22Rv1 (cell line): Measurements from ENCODE around the gene SLC1A1.
"Not testable (repeated sequence)": the region's sequence is repeated elsewhere in the genome, so short reads cannot be mapped to it uniquely, and the experiment has no call there.

Experiments
- H3K27ac ChIP-seq: fragments of 450-650 bp; 2 replicates; pipeline ENCODE4 v1.5.1; 2017
- ZFX ChIP-seq: fragments of 450-650 bp; IDR thresholded peaks from 2 replicates; pipeline ENCODE4 v1.6.1; 2017; ENCODE audit warnings: antibody characterized with exemption, borderline replicate concordance
- TF ChIP-seq, protein P1 (sequence below): fragments of 450-650 bp; IDR thresholded peaks from 2 replicates; pipeline ENCODE4 v1.5.1; 2017; ENCODE audit warnings: mild to moderate bottlenecking

The SLC1A1 gene

DNA sequence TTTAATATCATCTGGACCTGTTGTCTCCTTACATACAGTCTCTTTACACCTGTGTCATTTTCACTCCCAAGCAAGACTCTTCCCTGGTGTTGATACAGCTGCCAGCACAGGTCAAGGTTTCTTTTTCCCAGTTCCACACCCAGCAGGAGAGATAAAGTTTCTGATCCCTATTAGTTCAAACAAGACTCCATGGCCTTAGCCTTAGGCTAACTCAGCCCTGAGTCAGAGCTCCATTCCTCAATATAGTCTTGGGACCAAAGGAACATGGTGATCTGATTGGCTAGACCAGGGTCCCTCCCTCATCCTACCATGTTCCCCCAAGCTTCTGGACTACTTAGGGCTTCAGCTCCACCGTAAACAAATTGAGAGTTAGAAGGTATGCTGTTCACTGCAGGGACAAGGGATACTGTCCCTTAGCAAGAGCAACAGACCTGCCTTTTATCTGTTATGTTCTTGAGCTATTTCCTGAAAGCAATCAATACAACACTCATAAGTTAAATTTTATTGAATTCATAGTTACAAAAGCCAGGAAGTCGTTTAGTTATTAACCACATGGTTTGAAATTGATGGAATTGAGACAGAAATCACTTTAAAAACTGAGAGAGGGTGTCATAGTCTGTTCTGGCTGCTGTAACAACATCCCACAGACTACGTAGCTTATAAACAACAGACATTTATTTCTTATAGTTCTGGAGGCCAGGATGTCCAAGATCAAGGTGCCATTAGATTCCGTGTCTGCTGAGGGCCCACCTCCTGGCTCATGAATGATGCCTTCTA lies 20.5 kb downstream of the SLC1A1 start:
- TF ChIP-seq, protein P1, sequence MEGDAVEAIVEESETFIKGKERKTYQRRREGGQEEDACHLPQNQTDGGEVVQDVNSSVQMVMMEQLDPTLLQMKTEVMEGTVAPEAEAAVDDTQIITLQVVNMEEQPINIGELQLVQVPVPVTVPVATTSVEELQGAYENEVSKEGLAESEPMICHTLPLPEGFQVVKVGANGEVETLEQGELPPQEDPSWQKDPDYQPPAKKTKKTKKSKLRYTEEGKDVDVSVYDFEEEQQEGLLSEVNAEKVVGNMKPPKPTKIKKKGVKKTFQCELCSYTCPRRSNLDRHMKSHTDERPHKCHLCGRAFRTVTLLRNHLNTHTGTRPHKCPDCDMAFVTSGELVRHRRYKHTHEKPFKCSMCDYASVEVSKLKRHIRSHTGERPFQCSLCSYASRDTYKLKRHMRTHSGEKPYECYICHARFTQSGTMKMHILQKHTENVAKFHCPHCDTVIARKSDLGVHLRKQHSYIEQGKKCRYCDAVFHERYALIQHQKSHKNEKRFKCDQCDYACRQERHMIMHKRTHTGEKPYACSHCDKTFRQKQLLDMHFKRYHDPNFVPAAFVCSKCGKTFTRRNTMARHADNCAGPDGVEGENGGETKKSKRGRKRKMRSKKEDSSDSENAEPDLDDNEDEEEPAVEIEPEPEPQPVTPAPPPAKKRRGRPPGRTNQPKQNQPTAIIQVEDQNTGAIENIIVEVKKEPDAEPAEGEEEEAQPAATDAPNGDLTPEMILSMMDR, result no peak
- TF ChIP-seq ZFX, result no peak
- no peak overlapping the region for H3K27ac ChIP-seq

DNA sequence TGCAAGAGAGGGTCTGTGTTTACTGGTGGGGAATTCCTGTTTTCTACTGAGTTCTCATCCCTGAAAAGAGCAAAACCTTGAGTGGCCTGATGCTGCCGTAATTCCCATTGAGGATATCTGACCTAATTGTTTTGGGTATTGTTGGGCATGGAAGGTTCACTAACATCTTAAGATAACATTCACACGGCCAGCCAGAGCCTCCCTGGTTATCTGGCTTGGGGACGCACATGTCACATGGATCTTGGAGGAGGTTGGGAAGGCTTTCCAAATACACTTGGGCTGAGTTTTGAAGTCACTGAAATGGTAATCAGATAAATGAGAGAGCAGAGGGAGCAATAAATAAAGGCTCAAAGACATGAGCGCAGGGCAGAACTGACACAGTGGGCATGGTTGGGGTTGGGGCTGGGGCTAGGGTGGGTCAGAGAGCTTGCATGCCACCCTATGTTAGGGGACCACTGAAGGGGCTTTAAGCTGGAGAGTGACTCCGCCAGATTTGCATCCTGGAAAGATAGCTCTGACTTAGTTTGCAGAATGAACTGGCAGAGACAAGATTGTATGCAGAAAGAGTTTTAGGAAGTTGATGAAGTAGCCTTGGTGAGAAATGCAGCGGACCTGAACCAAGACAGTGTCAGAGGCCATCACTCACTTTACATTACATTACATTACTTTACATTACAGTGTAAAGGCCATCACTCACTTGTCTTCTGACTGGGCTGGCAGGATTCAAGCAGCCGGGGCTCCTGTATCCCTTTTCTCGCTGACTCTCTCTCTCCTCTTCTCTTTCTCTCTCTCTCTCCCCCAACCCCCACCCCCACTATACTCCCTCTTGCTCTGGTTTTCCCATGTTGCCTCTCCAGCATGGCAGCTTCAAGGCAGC lies 24.2 kb downstream of the SLC1A1 start:
- H3K27ac ChIP-seq, result no peak overlapping the region
- no peak for TF ChIP-seq ZFX
- TF ChIP-seq, protein P1, result no peak

DNA sequence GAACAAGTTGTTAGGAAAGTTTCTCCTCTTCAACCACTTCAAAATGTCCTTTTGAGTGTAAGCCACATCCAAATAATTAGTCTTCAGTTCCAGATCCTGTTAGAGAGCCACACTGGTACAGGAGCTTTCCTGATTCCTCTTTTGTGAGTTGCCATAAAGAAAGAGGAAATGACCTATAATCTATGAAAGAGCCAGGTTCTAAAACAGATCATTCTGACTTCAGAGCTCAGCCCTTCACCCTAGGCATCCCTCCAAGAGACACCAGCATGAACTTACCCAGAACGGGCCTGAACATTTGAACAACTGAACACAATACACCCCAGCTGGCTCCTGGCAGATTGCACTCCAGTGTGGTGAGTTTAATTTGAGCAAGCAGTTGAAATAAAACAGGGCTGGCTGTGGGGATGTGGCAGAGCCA lies 25.7 kb downstream of the SLC1A1 start:
- TF ChIP-seq, protein P1, result no peak
- H3K27ac ChIP-seq, result no peak overlapping the region

DNA sequence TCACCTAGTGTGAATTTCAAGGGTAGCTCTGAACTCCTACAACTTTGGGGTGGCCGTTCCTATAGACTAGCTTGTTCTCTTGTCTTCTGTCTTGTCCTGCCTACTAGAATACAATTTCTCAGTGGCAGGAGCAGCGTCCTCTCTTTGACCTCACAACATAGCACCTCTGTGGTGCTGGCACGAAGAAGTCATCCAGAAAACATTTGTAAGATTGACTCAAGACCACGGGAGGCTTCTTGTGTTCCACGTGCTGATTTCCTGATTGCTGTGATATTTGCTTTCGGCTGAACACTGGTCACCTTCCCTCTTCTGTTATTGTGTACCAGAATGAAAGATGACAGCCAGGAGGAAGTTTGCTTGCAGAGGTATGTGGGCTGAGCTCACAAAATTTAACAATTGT lies 27.0 kb downstream of the SLC1A1 start:
- TF ChIP-seq ZFX, result no peak
- TF ChIP-seq, protein P1, result no peak
- H3K27ac ChIP-seq, result no peak overlapping the region

DNA sequence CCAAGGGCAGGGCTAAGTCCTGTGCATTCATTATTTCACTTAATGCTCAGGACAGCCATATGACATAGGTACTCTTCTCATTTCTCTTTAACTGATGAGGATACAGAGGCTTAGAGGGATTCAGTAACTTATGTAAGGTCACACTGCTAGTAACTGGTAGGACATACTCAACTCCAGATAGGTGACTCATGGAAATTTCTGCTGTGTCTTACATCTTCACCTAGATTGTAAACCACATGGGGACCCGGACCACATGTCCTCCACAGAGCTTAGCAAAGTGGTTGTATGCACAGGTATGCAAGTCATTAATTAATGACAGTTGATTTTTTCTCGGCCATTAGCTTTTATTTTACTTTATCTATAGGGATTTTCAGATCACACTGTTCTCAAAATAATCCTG lies 29.3 kb downstream of the SLC1A1 start:
- TF ChIP-seq ZFX, result no peak
- no peak overlapping the region for H3K27ac ChIP-seq

DNA sequence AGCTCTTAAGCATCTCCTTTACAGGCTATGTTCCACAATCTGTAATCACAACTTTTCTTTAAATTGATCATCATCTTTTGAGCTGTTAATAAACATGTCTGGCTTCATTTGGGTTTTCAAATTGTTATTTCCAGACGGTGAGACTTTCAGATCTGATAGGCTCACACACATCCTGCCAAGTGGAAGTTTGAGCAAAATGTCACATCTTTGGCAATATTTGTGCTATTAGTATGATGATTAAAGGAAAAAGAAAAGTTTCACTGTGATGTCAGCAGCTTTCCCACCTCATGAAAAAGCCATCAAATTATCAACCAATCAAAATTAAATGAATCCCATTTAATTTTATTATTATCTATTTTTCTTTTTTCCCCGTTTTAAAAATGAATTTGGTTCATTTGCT lies 29.8 kb downstream of the SLC1A1 start:
- TF ChIP-seq, protein P1, result no peak
- no peak for TF ChIP-seq ZFX

DNA sequence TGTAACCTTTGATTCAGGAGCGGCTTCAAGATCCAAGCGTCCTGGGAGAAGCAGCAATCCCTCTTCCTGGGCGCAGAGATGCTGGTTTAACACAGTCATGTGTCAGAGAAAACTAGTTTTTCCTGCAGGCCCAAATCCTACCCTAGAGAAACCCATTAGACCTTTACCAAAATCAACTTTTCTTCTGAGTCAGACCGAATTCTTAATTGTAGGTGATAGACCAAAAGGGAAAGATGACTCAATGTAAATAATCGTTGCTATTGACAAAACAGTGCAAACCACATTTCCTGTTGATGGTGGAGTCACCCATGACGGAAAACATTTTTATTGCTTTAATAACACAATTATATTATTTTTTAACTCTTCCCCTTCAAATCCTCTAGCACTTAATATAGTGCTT lies 40.1 kb downstream of the SLC1A1 start:
- H3K27ac ChIP-seq, result peak overlapping the region; percentile 40

More for the DNA sequence above, 29.8 kb downstream of the SLC1A1 start:
- no peak overlapping the region for H3K27ac ChIP-seq

DNA sequence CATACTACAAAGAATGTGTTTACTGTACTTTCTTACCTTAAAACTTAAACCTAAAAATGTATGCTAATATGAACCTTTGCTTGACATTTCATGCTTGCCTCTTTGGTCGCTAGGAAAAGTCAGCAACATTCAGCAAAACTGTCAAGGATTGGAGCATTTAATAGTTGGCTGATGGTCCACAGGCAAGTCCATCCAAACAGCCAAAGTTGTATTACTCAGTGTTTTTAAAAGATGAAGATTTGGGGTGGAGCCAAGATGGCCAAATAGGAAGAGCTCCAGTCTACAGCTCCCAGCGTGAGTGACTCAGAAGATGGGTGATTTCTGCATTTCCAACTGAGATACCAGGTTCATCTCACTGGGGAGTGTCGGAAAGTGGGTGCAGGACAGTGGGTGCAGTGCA lies 40.6 kb downstream of the SLC1A1 start:
- H3K27ac ChIP-seq, result peak overlapping the region; percentile 40

More for the DNA sequence above, 40.1 kb downstream of the SLC1A1 start:
- TF ChIP-seq, protein P1, result no peak
- TF ChIP-seq ZFX, result no peak

DNA sequence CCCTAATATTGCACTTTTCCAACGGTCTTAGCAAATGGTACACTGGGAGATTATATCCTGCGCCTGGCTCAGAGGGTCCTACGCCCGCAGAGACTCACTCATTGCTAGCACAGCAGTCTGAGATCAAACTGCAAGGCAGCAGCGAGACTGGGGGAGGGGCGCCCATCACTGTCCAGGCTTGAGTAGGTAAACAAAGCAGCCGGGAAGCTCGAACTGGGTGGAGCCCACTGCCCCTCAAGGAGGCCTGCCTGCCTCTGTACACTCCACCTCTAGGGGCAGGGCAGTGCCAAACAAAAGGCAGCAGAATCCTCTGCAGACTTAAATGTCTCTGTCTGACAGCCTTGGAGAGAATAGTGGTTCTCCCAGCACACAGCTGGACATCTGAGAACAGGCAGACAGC lies 41.1 kb downstream of the SLC1A1 start:
- not testable (repeated sequence) for H3K27ac ChIP-seq

DNA sequence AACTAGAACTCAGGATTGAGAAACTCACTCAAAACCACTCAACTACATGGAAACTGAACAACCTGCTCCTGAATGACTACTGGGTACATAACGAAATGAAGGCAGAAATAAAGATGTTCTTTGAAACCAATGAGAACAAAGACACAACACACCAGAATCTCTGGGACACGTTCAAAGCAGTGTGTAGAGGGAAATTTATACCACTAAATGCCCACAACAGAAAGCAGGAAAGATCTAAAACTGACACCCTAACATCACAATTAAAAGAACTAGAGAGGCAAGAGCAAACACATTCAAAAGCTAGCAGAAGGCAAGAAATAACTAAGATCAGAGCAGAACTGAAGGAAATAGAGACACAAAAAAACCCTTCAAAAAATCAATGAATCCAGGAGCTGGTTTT lies 43.6 kb downstream of the SLC1A1 start:
- H3K27ac ChIP-seq, result not testable (repeated sequence)

DNA sequence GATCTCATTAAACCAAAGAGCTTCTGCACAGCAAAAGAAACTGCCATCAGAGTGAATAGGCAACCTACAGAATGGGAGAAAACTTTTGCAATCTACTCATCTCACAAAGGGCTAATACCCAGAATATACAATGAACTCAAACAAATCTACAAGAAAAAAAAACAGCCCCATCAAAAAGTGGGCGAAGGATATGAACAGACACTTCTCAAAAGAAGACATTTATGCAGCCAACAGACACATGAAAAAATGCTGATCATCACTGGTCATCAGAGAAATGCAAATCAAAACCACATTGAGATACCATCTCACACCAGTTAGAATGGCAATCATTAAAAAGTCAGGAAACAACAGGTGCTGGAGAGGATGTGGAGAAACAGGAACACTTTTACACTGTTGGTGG lies 45.9 kb downstream of the SLC1A1 start:
- H3K27ac ChIP-seq, result not testable (repeated sequence)
